ENCODE data around the gene MTR.

The MTR gene

DNA sequence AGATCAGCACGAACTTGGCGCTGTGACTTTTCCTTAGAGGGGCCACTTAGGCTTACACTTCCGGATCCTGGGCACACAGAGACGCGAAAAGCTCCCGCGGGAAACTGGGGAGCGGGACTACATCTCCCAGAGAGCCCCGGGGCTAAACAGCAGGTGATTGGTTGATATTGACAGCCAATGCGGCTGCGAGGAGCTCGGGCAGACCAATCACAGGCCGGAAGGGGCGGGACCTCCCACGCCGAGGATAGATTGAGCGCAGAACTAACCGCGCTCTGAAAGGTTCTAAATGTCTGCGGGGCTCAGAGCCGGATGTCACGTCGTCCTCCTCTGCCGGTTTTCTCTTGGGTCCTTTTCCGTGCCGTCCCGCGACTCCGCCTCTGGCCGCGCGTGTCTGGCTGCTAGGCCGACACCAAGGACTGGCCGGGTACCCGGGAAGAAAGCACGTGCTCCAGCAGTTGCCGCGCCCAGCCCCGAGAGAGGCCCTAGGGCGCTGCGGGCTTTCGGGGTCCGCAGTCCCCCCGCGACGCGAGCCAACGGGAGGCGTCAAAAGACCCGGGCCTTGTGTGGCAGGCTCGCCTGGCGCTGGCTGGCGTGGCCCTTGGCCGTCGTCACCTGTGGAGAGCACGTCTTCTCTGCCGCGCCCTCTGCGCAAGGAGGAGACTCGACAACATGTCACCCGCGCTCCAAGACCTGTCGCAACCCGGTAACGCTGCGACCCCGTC is at the start of gene MTR:
Gene MTR (plus strand): TSS at position 258 of the 722 bp plus-strand sequence. CDS start 412 bp downstream, at position 670.
- DNase-seq: peak; percentile 98

DNA sequence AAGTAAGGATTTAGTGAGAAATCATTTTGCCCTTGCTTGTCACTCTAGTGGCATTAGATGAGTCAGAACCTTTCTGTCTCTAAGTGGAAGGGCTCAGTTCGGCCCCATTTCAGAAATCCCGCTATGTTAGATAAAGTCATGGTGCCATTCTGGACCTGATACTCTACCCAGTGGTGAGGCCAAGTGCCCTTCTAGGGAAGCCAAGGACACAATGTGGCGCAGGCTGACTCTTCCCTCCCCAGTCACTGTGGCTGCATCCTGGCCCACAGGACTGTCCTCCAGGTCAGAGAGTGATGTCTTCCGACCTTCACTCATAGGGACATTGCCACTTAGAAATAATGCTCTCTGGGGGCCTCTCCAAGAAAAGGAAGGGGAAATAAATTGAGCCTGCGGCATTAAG is 48.3 kb upstream of the MTR start:
- DNase-seq: no peak

DNA sequence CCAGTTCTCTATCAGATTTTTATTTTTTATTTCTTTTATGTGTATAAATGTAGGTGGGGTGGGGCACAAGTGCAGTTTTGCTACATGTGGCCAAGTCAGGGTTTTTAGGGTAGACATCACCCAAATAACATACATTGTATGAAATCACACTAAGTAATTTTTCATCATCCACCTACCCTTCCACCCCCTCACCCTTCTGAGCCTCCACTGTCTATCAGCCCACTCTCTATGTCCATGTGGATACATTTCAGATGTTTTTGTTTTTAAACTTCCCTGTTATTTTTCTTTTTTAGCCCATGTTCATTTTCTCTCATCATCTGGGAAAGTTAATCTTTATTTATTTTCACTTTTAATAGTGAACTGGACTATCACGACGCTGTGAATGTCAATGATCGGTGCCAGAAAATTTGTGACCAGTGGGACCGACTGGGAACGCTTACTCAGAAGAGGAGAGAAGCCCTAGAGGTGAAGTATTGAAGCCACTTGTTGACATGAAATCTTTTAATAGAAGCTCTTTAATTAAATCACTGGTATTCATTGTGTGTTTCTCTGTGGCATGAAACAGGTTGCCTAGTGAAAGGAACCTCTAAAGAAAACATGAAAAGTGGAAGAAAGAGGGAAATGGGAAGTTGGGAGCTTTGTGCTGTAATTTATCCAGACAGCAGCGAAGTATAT is 47.6 kb upstream of the MTR start:
- DNase-seq: no peak

DNA sequence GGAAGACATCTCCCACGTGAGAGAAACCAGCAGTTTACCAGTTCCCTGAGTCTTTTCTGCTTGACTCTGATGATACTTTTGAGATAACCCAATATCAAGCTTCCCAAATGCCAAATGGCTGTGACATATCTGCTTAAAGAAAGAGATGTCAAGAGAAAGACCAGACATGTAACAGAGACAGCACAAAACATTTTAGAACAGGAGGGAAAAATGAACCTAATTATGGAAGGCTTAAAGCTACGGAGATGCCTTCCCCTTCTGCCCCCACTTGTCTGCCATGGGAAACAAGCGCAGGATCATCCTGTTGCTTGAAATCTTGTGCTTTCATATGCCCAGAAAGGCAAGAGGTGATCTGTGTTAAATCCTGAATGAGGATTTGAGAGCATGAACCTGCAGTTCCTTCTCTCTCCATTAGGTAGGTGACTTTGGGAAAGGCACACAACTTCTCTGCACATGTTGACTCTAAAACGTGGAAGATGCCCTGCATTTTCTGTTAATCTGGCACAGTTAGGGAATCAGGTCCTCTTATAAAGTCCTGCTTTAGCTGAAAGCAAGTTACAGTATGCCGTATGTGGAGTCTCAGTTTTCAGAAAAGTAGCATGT is 46.7 kb upstream of the MTR start:
- DNase-seq: no peak

DNA sequence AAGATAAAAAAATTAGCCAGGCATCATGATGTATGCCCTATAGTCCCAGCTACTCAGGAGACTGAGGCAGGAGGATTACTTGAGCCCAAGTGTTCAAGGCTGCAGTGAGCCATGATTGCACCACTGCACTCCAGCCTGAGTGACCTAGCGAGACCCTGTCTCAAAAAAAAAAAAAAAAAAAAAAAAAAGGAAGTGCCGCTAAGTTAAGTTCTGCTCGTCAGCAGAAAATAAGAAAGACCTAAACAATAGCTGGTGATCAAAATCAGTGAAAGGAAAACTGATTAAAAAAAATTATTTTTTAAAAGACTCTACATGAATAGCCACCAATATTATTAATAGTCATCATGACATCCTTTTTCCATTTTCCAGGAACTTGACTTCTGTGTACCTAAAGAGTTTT is 44.2 kb upstream of the MTR start:
- DNase-seq: no peak

DNA sequence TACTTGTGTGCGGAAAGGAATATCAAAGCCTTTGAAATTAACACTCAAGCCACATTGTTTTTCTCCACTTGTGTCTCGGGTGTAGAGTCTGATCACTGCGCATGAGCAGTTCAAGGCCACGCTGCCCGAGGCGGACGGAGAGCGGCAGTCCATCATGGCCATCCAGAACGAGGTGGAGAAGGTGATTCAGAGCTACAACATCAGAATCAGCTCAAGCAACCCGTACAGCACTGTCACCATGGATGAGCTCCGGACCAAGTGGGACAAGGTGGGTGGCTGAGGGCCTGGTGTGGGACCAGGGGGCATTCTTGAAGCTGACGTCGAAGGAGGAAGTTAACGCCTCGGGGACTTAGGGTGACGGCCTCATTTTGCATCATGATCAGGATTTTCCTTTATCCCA is 43.7 kb upstream of the MTR start:
- no peak for DNase-seq

DNA sequence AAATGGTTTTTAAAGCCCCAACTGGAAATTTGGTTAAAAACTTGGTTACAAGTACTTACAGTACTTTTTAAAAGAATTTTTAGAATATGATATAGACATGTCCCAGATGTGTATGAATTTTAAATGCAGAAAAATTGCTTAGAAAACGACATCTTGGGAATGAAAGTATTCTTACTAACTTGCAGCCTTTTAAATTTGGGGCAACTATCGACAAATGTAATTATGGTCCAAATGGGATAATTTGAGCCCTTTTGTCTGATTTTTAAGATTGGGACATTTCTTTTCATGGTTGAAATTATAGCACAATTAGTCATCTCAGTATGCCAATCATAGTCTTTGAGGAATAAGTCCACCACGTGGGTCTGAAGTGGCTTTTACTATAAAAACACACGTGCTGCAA is 43.2 kb upstream of the MTR start:
- DNase-seq: no peak

DNA sequence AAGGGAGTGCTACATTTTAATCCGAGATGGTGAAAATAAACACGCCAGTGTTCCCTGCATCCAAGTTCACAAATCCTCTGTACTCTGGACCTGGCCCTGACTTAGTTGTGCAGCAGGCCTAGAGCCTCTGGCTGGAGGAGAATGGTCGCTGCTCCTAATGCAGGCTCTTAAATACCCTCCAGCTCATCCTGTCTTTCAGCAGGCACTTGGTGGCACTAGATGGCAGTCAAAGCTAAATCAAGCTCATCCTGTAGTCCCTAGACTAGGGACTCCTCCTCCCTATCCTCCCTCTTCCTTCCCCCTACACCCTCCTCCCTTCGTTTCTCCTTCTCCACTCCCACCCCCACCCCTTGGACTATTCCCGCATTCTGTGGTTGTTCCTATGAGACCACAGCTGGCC is 41.6 kb upstream of the MTR start:
- no peak for DNase-seq

DNA sequence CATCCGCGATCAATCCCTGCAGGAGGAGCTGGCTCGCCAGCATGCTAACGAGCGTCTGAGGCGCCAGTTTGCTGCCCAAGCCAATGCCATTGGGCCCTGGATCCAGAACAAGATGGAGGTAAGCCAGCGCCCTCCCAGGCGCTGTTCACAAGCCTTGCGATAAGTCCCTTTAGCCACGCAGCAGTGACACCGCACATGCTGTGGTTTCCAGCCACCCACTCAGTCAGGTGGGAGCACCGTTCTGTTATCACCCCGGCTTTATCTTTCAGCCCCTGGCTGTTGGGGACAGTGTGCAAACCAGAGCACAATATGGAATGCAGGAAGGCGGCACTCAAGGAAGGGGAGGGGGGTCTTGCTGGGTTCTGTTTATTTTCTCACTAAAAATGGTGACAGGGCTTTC is 41.1 kb upstream of the MTR start:
- DNase-seq: no peak

DNA sequence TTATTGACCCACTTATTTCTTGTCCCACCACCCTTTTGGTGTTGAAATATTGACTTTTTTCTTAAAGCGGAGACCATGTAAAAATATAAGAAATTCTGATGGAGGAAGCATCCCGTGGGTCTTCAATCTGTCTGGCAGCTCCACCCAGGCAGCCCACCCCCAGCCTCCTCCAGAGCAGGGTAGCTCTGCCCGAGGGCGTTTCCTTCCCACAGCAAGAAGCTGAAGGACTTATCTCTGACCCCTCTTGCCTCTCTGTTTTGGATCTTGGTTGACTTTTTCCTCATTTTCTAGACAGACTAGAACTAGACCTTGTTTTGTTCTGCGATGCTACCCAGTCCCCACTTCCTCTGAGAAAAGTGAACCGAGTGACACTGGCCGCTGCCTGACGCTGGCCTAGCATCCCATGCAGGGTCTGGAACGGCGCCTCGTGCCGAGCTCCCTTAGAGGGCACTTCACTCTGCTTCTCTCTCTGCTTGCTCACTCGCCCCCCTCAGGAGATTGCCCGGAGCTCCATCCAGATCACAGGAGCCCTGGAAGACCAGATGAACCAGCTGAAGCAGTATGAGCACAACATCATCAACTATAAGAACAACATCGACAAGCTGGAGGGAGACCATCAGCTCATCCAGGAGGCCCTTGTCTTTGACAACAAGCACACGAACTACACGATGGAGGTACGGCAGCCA is 40.4 kb upstream of the MTR start:
- DNase-seq: no peak

DNA sequence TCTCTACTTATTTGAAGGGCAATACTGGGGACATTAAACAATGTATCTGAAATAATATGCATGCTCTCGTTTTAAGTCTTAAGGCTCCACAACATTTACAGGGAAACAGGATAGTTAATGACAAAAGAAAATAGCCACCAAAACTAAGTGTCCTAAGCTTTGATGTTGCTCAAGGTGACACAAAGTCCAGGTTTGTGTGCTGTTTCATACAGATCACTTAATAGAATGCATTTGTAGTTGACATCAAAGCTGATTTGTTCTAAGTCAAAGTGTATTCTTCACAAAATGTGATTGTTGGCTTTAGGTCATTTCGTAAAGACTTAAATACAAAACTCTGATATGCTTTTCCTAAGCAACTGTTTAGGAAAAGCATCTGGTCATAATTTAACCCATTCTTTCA is 37.5 kb upstream of the MTR start:
- no peak for DNase-seq

DNA sequence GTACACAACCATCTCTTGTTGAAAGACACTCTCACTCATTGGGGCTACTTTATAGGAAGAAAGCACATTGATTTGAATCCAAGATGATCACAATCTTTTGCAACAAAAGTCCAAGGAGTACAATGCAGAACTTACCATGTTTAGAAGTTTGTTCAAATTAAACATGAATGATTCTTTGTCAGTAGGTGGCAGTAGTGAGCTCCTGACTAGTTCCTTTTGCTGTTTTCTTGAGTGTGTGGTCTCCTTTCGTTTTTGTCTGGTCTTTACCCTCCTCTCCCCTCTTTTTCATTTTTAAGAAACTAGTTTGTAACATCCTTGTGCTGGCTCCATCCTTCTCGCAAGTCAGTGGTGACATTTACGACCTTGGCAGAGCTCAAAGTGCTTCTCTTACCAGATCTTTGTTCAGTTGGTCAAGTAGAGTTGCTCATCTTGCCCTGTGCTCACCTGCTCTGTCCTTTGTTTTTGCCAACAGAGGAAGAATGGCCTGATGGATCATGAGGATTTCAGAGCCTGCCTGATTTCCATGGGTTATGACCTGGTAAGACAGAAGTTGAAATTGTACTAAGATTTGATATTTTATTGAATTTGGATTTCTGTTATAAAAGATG is 35.7 kb upstream of the MTR start:
- DNase-seq: peak; percentile 6

DNA sequence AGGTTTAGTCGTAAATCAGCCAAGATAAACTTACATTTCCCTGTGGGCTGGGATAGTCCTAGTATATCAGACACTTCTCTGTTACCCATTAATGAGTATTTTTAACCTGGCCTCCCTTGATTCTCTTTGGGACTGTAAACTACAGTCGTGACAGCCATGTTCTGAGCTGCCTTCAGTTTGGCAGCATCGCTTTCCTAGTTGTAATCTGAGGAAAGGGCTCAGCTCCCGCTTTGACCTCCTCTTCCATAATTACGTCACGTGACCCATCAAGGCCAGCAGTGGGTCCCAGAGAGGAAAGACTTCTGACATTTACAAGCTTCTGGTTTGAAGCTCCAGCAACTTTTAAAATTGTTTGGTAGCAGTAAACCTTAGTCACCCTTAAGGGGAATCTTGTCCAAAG is 34.6 kb upstream of the MTR start:
- DNase-seq: no peak

DNA sequence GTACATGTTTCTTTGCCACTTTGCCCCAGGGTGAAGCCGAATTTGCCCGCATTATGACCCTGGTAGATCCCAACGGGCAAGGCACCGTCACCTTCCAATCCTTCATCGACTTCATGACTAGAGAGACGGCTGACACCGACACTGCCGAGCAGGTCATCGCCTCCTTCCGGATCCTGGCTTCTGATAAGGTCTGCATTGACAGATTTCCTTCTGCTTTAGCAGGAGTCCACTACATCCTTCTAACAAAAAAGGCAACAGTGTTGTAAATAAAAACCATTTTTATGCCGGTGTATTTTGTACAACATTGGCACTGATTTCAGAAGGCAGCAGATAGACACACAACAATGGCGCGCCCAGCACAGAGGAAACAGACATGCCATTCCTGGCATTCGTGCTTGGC is 34.1 kb upstream of the MTR start:
- no peak for DNase-seq

DNA sequence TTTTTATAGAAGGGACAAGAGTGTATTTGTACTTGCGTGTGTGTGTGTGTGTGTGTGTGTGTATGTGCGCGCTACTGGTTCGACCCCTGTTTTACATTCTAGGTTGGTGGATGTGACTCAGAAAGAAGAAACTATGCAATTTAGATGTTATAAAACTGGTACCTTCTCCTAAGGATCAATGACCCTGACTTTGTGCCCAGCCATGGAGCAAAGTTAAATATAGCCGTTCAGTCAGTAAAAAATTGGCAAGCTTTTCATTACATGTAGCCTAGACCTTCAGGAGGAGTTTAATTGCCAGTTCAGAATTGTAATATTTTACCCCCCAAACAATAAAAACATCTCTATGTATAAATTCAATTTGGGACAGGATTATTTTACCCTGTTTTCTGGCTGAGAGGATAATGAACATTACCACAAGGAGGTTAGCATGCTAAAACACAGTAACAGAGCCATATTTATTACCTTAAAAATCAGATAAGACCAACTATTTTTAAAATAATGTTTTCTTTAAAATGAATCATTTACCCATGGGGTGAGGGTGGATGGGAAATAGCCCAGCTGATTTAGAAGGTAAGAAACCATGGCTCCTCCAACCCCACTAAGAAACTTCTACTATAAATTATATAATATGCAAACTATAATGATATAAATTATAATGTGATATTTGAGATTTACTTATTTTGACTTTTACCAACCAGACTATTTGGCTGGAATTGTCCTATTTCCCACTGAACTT is 33.5 kb upstream of the MTR start:
- no peak for DNase-seq

DNA sequence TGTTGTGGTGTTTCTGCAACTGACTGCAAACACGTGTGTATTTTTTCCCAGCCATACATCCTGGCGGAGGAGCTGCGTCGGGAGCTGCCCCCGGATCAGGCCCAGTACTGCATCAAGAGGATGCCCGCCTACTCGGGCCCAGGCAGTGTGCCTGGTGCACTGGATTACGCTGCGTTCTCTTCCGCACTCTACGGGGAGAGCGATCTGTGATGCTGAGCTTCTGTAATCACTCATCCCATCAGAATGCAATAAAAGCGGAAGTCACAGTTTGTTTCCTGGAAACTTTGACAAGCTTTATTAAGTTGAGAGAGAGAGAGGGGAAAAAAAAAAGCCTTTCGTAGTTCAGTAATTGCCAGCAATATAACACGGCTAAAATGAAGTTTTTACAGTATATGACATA is 32.7 kb upstream of the MTR start:
- no peak for DNase-seq

DNA sequence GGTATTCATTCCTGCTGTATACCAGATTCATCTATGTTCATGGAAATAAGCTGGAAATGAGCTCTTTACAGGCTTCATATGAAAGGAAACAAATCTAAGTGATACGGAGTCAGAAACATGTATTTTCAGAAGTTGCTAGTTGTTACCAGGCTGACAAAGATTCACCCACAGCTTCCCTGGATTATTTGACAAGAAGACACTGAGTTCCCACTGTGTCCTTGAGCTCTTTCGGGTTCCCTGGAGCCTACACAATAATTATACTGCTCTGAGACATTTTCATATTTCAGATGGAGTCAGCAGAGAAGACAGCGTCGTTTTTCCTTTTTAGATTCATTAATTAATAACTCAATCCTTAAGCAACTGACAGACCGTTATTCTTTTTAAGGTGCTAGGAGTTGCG is 29.3 kb upstream of the MTR start:
- no peak for DNase-seq

DNA sequence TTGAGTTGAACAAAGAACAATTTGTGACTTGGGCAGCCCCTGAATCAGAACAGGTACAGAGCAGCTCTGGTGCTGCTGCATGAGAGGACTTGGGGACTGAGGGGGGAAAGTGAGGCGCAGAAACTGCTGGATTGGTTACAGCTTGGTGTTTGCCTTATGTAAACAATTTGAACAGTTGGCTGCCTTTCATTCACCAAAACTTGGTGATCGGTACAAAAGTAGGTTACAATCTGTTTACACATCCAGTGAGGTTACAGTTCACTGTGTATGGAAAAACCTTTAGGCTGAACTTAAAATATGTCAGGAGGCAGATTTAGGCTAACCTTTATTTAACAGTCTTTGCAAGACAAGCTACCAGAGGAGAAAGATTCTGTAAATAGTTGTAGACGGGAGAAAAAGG is 28.6 kb upstream of the MTR start:
- no peak for DNase-seq

DNA sequence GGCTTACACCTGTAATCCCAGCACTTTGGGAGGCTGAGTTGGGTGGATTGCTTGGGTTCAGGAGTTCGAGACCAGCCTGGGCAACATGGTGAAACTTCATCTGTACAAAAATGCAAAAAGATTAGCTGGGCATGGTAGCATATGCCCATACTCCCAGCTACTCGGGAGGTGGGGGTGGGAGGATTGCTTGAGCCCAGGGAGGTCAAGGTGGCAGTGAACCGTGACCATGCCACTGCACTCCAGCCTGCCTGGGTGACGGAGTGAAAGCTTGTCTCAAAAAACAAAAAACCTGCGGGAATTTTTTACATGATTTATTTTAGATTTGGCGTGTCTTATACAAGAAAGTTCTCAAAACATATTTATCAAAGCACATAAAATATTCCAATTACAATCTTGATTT is 27.8 kb upstream of the MTR start:
- DNase-seq: no peak

DNA sequence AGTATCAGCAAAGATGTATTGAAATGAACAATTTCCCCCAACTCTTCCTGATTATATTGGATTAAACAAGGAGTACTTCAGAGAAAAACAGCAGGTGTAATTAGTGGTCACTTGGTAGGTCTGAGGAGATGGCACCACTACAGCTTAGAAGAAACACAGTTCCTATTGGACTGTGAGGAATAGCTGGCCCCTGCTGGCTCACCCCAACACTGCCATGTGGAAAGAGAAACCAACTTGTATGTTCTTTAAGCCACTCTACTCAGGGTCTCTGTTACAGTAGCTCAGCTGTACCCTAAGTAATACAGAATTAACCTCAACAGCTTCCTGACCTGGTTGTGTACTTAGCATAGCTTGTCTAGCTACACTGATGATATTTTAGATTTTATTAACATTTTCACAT is 26.5 kb upstream of the MTR start:
- DNase-seq: no peak

DNA sequence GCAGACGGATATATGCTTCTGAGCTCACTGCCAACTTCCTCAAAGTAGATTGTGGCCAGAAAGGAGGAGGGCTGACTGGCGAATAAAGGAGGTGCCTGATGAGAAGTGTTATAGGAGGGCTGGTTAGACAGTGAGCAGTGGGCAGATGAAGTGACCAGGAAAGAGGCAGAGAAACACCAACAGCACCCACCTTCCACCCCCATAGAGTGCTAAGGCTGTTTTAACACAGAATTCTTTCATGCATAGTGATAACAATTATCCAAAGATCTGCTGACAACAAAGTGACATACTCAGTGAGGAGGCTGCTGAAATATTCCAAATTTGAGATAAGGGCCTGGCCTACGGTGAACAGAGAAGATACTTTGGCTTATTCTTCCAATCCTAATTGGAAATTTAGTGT is 21.2 kb upstream of the MTR start:
- no peak for DNase-seq

DNA sequence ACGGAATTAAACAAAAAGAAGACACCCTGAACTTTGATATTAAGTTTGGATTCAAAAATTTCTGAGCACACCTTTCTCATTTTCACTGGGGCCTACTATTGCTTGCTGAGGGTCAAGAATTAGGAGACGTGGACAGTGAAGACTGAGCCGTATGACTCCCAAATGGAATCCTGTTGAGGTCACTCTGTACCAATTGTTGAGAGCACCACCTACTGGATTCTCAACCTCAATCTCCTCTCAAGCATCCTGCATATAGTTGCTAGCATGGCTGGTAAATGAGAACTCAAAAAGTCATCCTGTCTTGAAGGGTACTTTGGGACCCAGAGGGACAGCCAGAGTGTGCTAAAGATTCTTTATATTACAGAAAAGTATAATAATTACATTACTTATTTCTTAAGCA is 20.2 kb upstream of the MTR start:
- DNase-seq: no peak

DNA sequence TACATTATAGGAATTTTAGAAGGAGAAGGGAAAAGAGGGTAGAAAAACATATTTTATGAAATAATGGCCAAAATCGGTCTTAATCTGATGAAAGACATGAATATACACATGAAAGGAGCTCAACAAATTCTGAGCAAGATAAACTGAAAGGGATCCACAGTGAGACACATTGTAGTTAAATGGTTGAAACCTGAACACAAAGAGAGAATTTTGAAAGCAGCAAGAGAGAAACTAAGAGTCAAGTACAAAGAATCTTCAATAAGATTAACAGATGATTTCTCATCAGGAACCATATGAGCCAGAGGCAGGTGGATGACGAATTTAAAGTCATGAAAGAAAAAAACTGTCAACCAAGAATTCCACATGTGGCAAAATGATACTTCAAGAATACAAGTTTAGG is 15.8 kb upstream of the MTR start:
- no peak for DNase-seq

All from activated CD4-positive, alpha-beta T cell treated with anti-CD3 and anti-CD28 coated beads for 48 hours (primary cell).